MCF 10A (cell line): ENCODE data around the gene FAM114A1. TPM values are rescaled to one million over a fixed set of nuclear protein-coding genes. Genes with fewer than 3 reads are reported as not detected.
A peak's percentile ranks its signal among the peaks of the same experiment; 100 is the strongest.
"Not testable (repeated sequence)": the region's sequence is repeated elsewhere in the genome, so short reads cannot be mapped to it uniquely, and the experiment has no call there.

Experiments used
- BruUV-seq: library from RNA; stranded (reverse); fragments of 400-500 nt; replicated peaks from 2 replicates; lab custom pipeline; 2021; lab: Mats Ljungman, UMichigan
- CTCF ChIA-PET: fragments of 300-600 bp; sonication (Branson Sonifier 250); formaldehyde crosslinking; extraction: SDS; loops from one replicate; lab custom pipeline; 2021; ENCODE audit warnings: antibody characterized with exemption, inconsistent platforms; lab: Yijun Ruan, JAX
- POLR2A ChIA-PET: fragments of 300-600, 350-650 bp; sonication (Branson Sonifier 250); formaldehyde crosslinking; extraction: SDS; loops from one replicate; lab custom pipeline; 2020; ENCODE audit warnings: antibody characterized with exemption, inconsistent platforms; lab: Yijun Ruan, JAX
- DNase-seq: peaks from one replicate; pipeline ENCODE4 v3.0.0-alpha.2; 2018; ENCODE audit not compliant: unreplicated experiment
- H3K27ac Mint-ChIP-seq: one replicate; pipeline ENCODE4 v1.8.0; 2022; ENCODE audit warnings: mild to moderate bottlenecking, low read depth, mixed read lengths; ENCODE audit not compliant: unreplicated experiment
- H3K27me3 Mint-ChIP-seq: one replicate; pipeline ENCODE4 v1.8.0; 2022; ENCODE audit warnings: mixed read lengths; ENCODE audit not compliant: insufficient read depth, unreplicated experiment
- H3K36me3 Mint-ChIP-seq: one replicate; pipeline ENCODE4 v1.8.0; 2022; ENCODE audit warnings: mild to moderate bottlenecking, moderate library complexity, mixed read lengths; ENCODE audit not compliant: insufficient read depth, unreplicated experiment
- H3K4me1 Mint-ChIP-seq: one replicate; pipeline ENCODE4 v1.8.0; 2022; ENCODE audit warnings: mixed read lengths; ENCODE audit not compliant: insufficient read depth, unreplicated experiment
- H3K4me3 Mint-ChIP-seq: one replicate; pipeline ENCODE4 v1.8.0; 2022; ENCODE audit warnings: mild to moderate bottlenecking, moderate library complexity, mixed read lengths; ENCODE audit not compliant: unreplicated experiment
- H3K9me3 Mint-ChIP-seq: one replicate; pipeline ENCODE4 v1.8.0; 2022; ENCODE audit warnings: mixed read lengths; ENCODE audit not compliant: unreplicated experiment
- CTCF ChIP-seq: fragments of 200-600 bp; IDR thresholded peaks from one replicate; pipeline ENCODE4 v1.8.0; 2022; ENCODE audit warnings: antibody characterized with exemption, mild to moderate bottlenecking; ENCODE audit not compliant: unreplicated experiment
- intact Hi-C: fragments of 100-400 bp; cut with micrococcal nuclease; formaldehyde crosslinking; loops from 2 replicates; pipeline ENCODE4 v1.14.1; 2022
- total RNA-seq: library from RNA; stranded (reverse); gene quantifications from 2 replicates; pipeline ENCODE4 v1.2.3, GENCODE V29; 2022

The FAM114A1 gene
- total RNA-seq, 1 experiment from 2014 or later, result 22.7 TPM

- no peak for TF ChIP-seq CTCF
- ChIA-PET CTCF (interaction anchor here (0.7 kb wide), 3 partner anchors 101 to 148 kb away, joined by 3 read pairs; no protein-coding TSS in a partner anchor), POLR2A (interaction anchor here (0.6 to 1.2 kb wide), 2 partner anchors 30 to 473 kb away, joined by 3 to 4 read pairs; partner anchors contain the start of genes LIAS and RPL9)
- no TSS peak for BruUV-seq
- peaks cover 7% of the 10 kb centered on the region for H3K9me3 Mint-ChIP-seq
- no peak overlapping the region for H3K27ac Mint-ChIP-seq
- H3K27me3 Mint-ChIP-seq, result no peaks in the 10 kb centered on the region
- intact Hi-C loops, result no loop called here
- no peaks in the 10 kb centered on the region for H3K4me1 Mint-ChIP-seq
- no peak overlapping the region for H3K4me3 Mint-ChIP-seq
- H3K36me3 Mint-ChIP-seq, result no peaks in the 10 kb centered on the region
- no peak for DNase-seq
Observed at GRCh38 chr4:38985410-38986100, 117.9 kb downstream of the FAM114A1 start.

GRCh38 chr4:38987491-38987890 lies 119.9 kb downstream of the FAM114A1 start:
- no peak for TF ChIP-seq CTCF
- BruUV-seq, result no TSS peak
- H3K4me3 Mint-ChIP-seq, result no peak overlapping the region
- DNase-seq, result no peak
- no peaks in the 10 kb centered on the region for H3K4me1 Mint-ChIP-seq
- no peak overlapping the region for H3K27ac Mint-ChIP-seq
- H3K9me3 Mint-ChIP-seq, result peaks cover 7% of the 10 kb centered on the region
- intact Hi-C loops, result no loop called here
- ChIA-PET CTCF (no interaction called here), POLR2A (interaction anchor here (0.5 to 1.0 kb wide), 2 partner anchors 10 to 39 kb away, joined by 3 to 4 read pairs; no protein-coding TSS in a partner anchor)
- no peaks in the 10 kb centered on the region for H3K27me3 Mint-ChIP-seq
- no peaks in the 10 kb centered on the region for H3K36me3 Mint-ChIP-seq

GRCh38 chr4:38988353-38988752 lies 120.7 kb downstream of the FAM114A1 start:
- H3K27me3 Mint-ChIP-seq, H3K9me3 Mint-ChIP-seq, intact Hi-C loops, H3K4me3 Mint-ChIP-seq, H3K36me3 Mint-ChIP-seq, BruUV-seq, H3K4me1 Mint-ChIP-seq, H3K27ac Mint-ChIP-seq: not testable (repeated sequence)
- ChIA-PET POLR2A (interaction anchor here (0.5 to 1.0 kb wide), 3 partner anchors 9 to 968 kb away, joined by 3 to 6 read pairs (median 4); no protein-coding TSS in a partner anchor), CTCF (interaction anchor here (0.5 kb wide), 1 partner anchor 8 kb away, joined by 4 read pairs; no protein-coding TSS in a partner anchor)
- peak; percentile 30 for DNase-seq

GRCh38 chr4:38989487-38989886 lies 121.9 kb downstream of the FAM114A1 start:
- no peaks in the 10 kb centered on the region for H3K36me3 Mint-ChIP-seq
- POLR2A ChIA-PET, result no interaction called here
- intact Hi-C loops, result no loop called here
- TF ChIP-seq CTCF, result no peak
- no peak overlapping the region for H3K4me3 Mint-ChIP-seq
- BruUV-seq, result no TSS peak
- peaks cover 7% of the 10 kb centered on the region for H3K9me3 Mint-ChIP-seq
- DNase-seq, result peak; percentile 53
- H3K27ac Mint-ChIP-seq, result no peak overlapping the region
- CTCF ChIA-PET, result no interaction called here
- no peaks in the 10 kb centered on the region for H3K27me3 Mint-ChIP-seq
- no peaks in the 10 kb centered on the region for H3K4me1 Mint-ChIP-seq
